Common myeloid progenitor, CD34-positive (primary cell): ENCODE data around the gene ZNF860.

ENCODE experiments used
- CTCF ChIA-PET: fragments of 350-600 bp; sonication (Branson Sonifier 250); formaldehyde crosslinking; loops from one replicate; lab custom pipeline; 2021; ENCODE audit warnings: antibody characterized with exemption; lab: Charles Lee
- POLR2A ChIA-PET: fragments of 350-600 bp; sonication (Branson Sonifier 250); formaldehyde crosslinking; loops from one replicate; lab custom pipeline; 2021; ENCODE audit warnings: antibody characterized with exemption; lab: Charles Lee
- DNase-seq, 3 donors: peaks; one replicate each; pipeline versions ENCODE4 v3.0.0 to v3.0.0-alpha.2; 2013
- H3K27ac ChIP-seq, 2 experiments: 1 replicate in 1 of 2; 2 replicates in 1 of 2; pipeline ENCODE4 v1.7.0; 2013; ENCODE audit warnings: inconsistent platforms in 2 of 2, low read length in 2 of 2, mild to moderate bottlenecking in 2 of 2, low read depth in 1 of 2, moderate library complexity in 1 of 2; ENCODE audit not compliant: severe bottlenecking in 2 of 2, insufficient read depth in 1 of 2, poor library complexity in 1 of 2
- H3K27me3 ChIP-seq, 5 experiments: replicated peaks in 2 of 5; 1 replicate in 3 of 5; 2 replicates in 2 of 5; pipeline versions ENCODE4 v1.6.1 to v1.7.0; 2013; ENCODE audit warnings: low read length in 4 of 5, mild to moderate bottlenecking in 2 of 5, moderate library complexity in 2 of 5, inconsistent platforms in 1 of 5; ENCODE audit not compliant: insufficient read depth in 5 of 5, control insufficient read depth in 4 of 5
- H3K36me3 ChIP-seq, 4 experiments: 1 replicate in 2 of 4; 2 replicates in 2 of 4; pipeline versions ENCODE4 v1.6.1 to v1.7.0; 2013; ENCODE audit warnings: low read length in 3 of 4, control low read depth in 1 of 4, mild to moderate bottlenecking in 1 of 4; ENCODE audit not compliant: control insufficient read depth in 4 of 4, insufficient read depth in 4 of 4
- H3K4me1 ChIP-seq, 4 experiments: 1 replicate in 3 of 4; 2 replicates in 1 of 4; pipeline versions ENCODE4 v1.6.1 to v1.7.1; 2013; ENCODE audit warnings: low read length in 3 of 4, mild to moderate bottlenecking in 3 of 4, control low read depth in 1 of 4, inconsistent platforms in 1 of 4, moderate library complexity in 1 of 4; ENCODE audit not compliant: control insufficient read depth in 4 of 4, insufficient read depth in 4 of 4; ENCODE audit errors: control extremely low read depth in 1 of 4
- H3K4me3 ChIP-seq, 7 experiments: 1 replicate in 4 of 7; 2 replicates in 3 of 7; pipeline versions ENCODE4 v1.5.1 to v1.7.0; 2013; ENCODE audit warnings: mild to moderate bottlenecking in 7 of 7, low read length in 6 of 7, moderate library complexity in 6 of 7, inconsistent platforms in 2 of 7, low read depth in 2 of 7, control low read depth in 1 of 7; ENCODE audit not compliant: insufficient read depth in 4 of 7, control insufficient read depth in 1 of 7; ENCODE audit errors: extremely low read depth in 1 of 7
- H3K9me3 ChIP-seq, 5 experiments: 1 replicate in 4 of 5; 2 replicates in 1 of 5; pipeline versions ENCODE4 v1.6.1 to v1.7.1; 2013; ENCODE audit warnings: low read length in 4 of 5, mild to moderate bottlenecking in 2 of 5, inconsistent platforms in 1 of 5, low read depth in 1 of 5, moderate library complexity in 1 of 5; ENCODE audit not compliant: control insufficient read depth in 4 of 5, insufficient read depth in 2 of 5; ENCODE audit errors: control extremely low read depth in 1 of 5
- WGBS: methylation state at CpG from one replicate; pipeline ENCODE4 v1.1.5; 2013; ENCODE audit not compliant: insufficient coverage; 5-methylcytosine and 5-hydroxymethylcytosine counted together

Gene ZNF860

DNA sequence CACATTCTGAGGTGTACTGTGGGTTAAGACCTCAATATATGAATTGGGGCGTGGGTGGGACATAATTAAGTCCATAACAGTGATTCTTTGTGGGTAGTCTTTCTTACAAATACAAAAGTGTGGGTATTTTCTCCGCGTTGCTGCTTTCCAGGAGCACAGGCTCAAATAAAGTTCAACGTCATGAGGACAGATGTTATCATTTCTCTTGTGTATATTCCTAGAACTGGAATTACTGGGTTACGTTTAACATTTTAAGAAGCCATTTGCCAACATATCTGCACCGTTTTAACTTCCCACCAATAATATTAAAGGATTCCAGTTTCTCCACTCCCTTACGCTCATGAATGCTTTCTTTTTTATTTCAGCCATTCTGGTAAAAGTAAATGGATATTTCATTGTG, 39.6 kb downstream of the ZNF860 start:
- ChIA-PET CTCF (interaction anchor here (1.5 to 2.3 kb wide), 2 partner anchors 121 to 124 kb away, joined by 4 to 11 read pairs; no protein-coding TSS in a partner anchor), POLR2A (interaction anchor here (0.7 kb wide), 1 partner anchor 136 kb away, joined by 4 read pairs; no protein-coding TSS in a partner anchor)
- 85% methylated on average over 3 of the region's 7 CpGs for WGBS
- no peak overlapping the region for H3K4me3 ChIP-seq
- no peak for DNase-seq
- H3K27ac ChIP-seq: no peak overlapping the region
- no peaks in the 10 kb centered on the region for H3K36me3 ChIP-seq
- H3K27me3 ChIP-seq: no peaks in the 10 kb centered on the region
- peaks cover 0 to 2% (median 0%) of the 10 kb centered on the region in 4 experiments for H3K4me1 ChIP-seq
- no peaks in the 10 kb centered on the region for H3K9me3 ChIP-seq

DNA sequence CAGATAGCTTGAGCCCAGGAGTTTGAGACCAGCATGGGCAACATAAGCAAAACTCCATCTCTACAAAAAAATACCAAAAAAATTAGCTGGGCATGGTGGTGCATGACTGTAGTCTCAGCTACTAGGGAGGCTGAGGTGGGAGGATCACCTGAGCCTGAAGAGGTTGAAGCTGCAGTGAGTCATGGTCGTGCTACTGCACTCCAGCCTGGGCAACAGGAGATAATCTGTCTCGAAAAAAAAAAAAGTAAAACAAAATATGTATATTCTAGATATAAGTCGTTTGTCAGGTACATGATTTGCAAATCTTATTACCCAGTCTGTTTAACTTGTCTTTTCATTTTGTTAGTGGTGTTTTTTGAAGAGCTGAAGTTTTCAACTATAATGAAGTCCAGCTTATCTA, 40.2 kb downstream of the ZNF860 start:
- H3K4me1 ChIP-seq: peaks cover 4 to 8% (median 5%) of the 10 kb centered on the region in 4 experiments
- ChIA-PET POLR2A (interaction anchor here (0.7 kb wide), 2 partner anchors 46 to 136 kb away, joined by 3 to 4 read pairs; no protein-coding TSS in a partner anchor), CTCF (interaction anchor here (0.8 to 2.3 kb wide), 2 partner anchors 123 to 132 kb away, joined by 3 to 11 read pairs; no protein-coding TSS in a partner anchor)
- no peak for DNase-seq
- no peaks in the 10 kb centered on the region for H3K9me3 ChIP-seq
- H3K36me3 ChIP-seq: no peaks in the 10 kb centered on the region
- H3K27me3 ChIP-seq: no peaks in the 10 kb centered on the region
- no CpG with 5 or more reads among the region's 3 CpGs for WGBS
- H3K4me3 ChIP-seq: no peak overlapping the region
- H3K27ac ChIP-seq: no peak overlapping the region

DNA sequence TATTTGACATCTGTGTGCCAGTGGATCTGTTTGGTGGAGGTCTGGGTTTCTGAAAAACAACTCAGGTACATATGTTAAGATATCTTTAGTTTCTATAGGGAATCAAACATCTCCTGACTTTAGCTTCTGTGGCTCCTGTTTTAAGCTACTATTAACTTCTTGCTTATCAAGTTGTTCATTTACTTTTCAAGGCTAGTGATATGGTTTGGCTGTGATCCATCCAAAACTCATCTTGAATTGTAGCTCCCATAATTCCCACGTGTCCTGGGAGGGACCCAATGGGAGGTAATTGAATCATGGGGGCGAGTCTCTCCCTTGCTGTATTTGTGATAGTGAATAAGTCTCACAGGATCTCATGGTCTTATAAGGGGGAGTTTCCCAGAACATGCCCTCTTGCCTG, 41.4 kb downstream of the ZNF860 start:
- 100% methylated on average over 1 of the region's 2 CpGs for WGBS
- no peaks in the 10 kb centered on the region for H3K27me3 ChIP-seq
- ChIA-PET CTCF (interaction anchor here (2.3 kb wide), 1 partner anchor 122 kb away, joined by 11 read pairs; no protein-coding TSS in a partner anchor), POLR2A (no interaction called here)
- H3K4me3 ChIP-seq: no peak overlapping the region
- no peak overlapping the region for H3K27ac ChIP-seq
- peaks cover 5 to 8% (median 6%) of the 10 kb centered on the region in 4 experiments for H3K4me1 ChIP-seq
- H3K36me3 ChIP-seq: no peaks in the 10 kb centered on the region
- no peak for DNase-seq
- no peaks in the 10 kb centered on the region for H3K9me3 ChIP-seq

DNA sequence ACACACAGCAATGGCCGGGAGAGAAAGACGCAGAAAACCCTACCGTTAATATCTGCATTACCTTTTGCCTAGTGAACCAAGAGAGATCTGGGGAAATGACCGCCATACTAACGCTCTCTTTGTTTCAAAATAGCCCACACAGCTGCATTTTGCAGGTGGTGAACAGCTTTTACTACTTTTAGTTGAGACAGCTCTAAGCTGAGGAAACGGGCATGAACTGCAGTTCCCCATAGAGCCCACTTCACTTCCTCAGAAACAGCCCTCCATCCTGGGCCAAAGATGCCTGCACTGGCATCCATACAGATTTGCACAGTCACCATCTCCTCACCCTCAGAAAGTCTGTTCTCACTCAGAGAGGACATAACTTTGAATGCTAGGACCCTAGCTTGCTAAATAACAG, 45.0 kb downstream of the ZNF860 start:
- CTCF ChIA-PET: interaction anchor here (0.7 to 3.1 kb wide), 2 partner anchors 9 to 116 kb away, joined by 3 to 15 read pairs; no protein-coding TSS in a partner anchor
- POLR2A ChIA-PET: no interaction called here
- no peaks in the 10 kb centered on the region for H3K9me3 ChIP-seq
- no peaks in the 10 kb centered on the region for H3K36me3 ChIP-seq
- no peak overlapping the region for H3K27ac ChIP-seq
- DNase-seq: peak; percentile 32 to 84 (median 82)
- H3K4me3 ChIP-seq: no peak overlapping the region
- no peaks in the 10 kb centered on the region for H3K27me3 ChIP-seq
- 45% methylated on average over 6 of the region's 6 CpGs for WGBS
- H3K4me1 ChIP-seq: peaks cover 5 to 9% (median 6%) of the 10 kb centered on the region in 4 experiments

DNA sequence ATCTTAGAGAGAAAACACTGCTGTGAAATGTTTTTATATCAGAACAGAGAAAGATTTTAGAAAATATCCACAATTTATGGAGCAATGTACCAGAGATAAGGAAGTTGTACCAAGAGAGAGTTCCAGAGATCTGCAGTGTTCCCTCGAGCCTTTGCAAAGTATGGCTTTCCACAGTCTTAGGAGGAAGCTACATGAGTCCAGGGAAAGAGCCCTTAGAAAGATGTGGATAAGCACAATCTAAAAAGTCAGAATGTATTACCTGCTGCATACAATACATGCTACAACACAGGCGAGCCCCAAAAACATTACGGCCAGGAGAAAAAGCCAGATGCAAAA, 56.4 kb downstream of the ZNF860 start:
- CTCF ChIA-PET: interaction anchor here (1.3 kb wide), 1 partner anchor 27 kb away, joined by 3 read pairs; no protein-coding TSS in a partner anchor
- Histone ChIP-seq H3K9me3 (peaks cover 0 to 8% (median 5%) of the 10 kb centered on the region in 5 experiments), H3K4me1 (no peaks in the 10 kb centered on the region), H3K27ac (no peak overlapping the region), H3K27me3 (no peaks in the 10 kb centered on the region), H3K4me3 (no peak overlapping the region), H3K36me3 (no peaks in the 10 kb centered on the region)
- POLR2A ChIA-PET: no interaction called here
- no peak for DNase-seq
- WGBS: 100% methylated on average over 2 of the region's 3 CpGs

DNA sequence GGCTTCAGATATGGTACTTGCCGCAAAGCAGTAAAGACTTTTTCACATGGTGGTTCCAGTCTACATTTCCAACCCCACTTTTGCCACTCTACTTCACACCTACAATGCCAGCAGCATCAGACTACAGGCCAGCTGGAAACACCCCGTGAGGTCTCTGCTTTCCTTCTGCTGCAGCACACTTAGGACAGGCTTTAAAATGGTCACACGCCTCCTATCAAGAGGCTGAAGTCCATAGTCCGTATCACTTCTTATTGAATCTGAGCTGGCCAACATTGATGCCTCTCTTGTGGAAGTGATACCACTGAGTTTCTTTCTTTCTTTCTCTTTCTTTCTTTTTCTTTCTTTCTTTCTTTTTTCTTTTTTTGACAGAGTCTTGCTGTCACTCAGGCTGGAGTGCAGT, 59.8 kb downstream of the ZNF860 start:
- 93% methylated on average over 4 of the region's 4 CpGs for WGBS
- Histone ChIP-seq H3K4me3 (no peak overlapping the region), H3K4me1 (no peaks in the 10 kb centered on the region), H3K27me3 (no peaks in the 10 kb centered on the region), H3K27ac (no peak overlapping the region), H3K36me3 (no peaks in the 10 kb centered on the region), H3K9me3 (peaks cover 0 to 8% (median 5%) of the 10 kb centered on the region in 5 experiments)
- CTCF ChIA-PET: no interaction called here
- no peak for DNase-seq
- POLR2A ChIA-PET: no interaction called here
